Measurements from ENCODE around the gene SLC28A1. TPM values are rescaled to one million over a fixed set of nuclear protein-coding genes. Genes with fewer than 3 reads are reported as not detected.

The SLC28A1 gene
- polyA plus RNA-seq, 1 donor (not counting 4 experiments of a cell fraction or from before 2014, with no cell fraction given) = not detected

DNA sequence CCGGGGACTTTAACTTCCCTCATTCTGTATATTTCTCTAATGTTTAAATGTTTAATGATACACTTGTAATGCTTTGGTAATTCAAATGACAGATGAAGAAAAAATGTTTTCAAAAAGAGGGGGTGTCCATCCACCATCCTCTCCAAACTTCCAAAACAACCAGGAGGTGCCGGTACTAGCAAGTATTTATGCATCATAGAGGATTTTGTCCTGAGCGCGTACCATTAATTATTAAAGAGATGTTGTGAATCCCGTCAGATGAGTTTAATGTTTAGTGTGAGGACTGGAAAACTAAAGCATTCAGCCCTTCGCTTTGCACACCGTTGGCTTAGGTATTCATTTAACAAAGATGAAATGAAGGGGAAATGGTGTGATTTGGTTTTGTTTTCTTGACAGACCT is 1.3 kb downstream of the SLC28A1 start:
- Histone ChIP-seq H3K4me1 (ENCODE audit: control insufficient read depth, extremely low read depth, insufficient read depth, low read length) (no peaks in the 10 kb centered on the region), H3K9me3 (ENCODE audit: control insufficient read depth, low read depth, low read length) (no peaks in the 10 kb centered on the region), H3K4me3 (ENCODE audit: control insufficient read depth in 2 of 3, extremely low read depth in 1 of 3, insufficient read depth in 2 of 3, low read depth in 1 of 3, low read length in 3 of 3) (no peak overlapping the region), H3K4me2 (ENCODE audit: control insufficient read depth, extremely low read depth, insufficient read depth, low read depth, low read length) (no peak overlapping the region), H3K36me3 (ENCODE audit: control insufficient read depth in 2 of 2, extremely low read depth in 1 of 2, insufficient read depth in 2 of 2, low read length in 2 of 2) (no peaks in the 10 kb centered on the region), H3K9ac (ENCODE audit: control insufficient read depth, extremely low read depth, insufficient read depth, low read length) (no peak overlapping the region), H4K20me1 (ENCODE audit: control insufficient read depth, extremely low read depth, insufficient read depth, low read length) (no peaks in the 10 kb centered on the region), H2AFZ (ENCODE audit: control insufficient read depth, low read length) (no peak overlapping the region), H3K9me1 (ENCODE audit: control insufficient read depth, extremely low read depth, insufficient read depth, low read length) (no peaks in the 10 kb centered on the region), H3K79me2 (ENCODE audit: control insufficient read depth, insufficient read depth, low read length) (no peaks in the 10 kb centered on the region), H3K27ac (ENCODE audit: control insufficient read depth, insufficient read depth, low read length) (no peak overlapping the region), H3K27me3 (ENCODE audit: control insufficient read depth, extremely low read depth, insufficient read depth, low read length) (no peaks in the 10 kb centered on the region)
- dilution Hi-C loops (cut with MboI; ENCODE audit: extremely low pct_ligation_motif_present, low sequenced_read_pairs) = no loop called here
- DNase-seq (ENCODE audit: low read depth, low spot score) (no peak), FAIRE-seq (no peak)
- TF ChIP-seq, protein P1, sequence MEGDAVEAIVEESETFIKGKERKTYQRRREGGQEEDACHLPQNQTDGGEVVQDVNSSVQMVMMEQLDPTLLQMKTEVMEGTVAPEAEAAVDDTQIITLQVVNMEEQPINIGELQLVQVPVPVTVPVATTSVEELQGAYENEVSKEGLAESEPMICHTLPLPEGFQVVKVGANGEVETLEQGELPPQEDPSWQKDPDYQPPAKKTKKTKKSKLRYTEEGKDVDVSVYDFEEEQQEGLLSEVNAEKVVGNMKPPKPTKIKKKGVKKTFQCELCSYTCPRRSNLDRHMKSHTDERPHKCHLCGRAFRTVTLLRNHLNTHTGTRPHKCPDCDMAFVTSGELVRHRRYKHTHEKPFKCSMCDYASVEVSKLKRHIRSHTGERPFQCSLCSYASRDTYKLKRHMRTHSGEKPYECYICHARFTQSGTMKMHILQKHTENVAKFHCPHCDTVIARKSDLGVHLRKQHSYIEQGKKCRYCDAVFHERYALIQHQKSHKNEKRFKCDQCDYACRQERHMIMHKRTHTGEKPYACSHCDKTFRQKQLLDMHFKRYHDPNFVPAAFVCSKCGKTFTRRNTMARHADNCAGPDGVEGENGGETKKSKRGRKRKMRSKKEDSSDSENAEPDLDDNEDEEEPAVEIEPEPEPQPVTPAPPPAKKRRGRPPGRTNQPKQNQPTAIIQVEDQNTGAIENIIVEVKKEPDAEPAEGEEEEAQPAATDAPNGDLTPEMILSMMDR (optimal IDR thresholded peaks at IDR 0.05 in 1 of 3, IDR thresholded peaks at IDR 0.05 in 1 of 3, conservative IDR thresholded peaks at IDR 0.05 in 1 of 3; ENCODE audit: extremely low read depth in 1 of 3, insufficient read depth in 2 of 3, low read length in 3 of 3) = no peak
- TF ChIP-seq EZH2 (IDR thresholded peaks at IDR 0.05; ENCODE audit: low read length) = no peak

DNA sequence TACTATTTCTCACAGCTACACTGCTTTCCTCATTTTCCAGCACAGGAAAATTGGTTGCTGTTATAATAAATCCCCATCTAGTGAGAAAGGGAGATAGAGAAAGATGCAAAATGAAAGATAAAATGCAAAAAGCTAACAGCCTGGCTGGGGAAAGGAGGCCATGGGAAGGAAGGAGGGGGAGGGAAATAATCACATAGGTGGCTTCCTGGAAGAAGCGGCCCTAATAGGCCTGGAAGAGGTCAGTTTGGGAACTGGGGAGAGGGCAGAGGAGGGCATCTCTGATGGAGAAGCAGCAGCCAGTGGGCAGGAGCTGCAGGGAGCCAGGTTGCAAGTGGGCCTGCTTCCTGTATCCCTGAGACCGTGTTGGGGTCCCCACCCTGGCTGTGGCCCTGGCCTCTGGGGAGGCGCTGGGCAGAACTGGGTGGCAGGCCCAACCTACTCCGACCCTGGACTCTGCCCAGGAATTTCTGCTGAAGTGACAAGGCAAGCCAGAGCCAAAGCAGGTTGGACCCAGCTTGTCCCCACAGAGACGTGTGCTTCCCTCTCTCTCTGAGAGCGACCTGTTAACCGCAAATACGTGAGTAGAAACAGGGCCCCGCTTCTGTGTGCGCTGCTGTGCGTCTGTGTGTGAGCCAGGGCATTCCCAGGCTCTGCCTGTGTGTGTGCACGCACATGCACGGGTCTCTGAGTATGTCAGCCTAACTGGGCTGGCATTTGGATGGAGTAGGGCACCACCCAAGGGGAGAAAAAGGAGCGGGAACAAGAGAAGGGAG is 1.9 kb downstream of the SLC28A1 start:
- Histone ChIP-seq H3K4me1 (ENCODE audit: control insufficient read depth, extremely low read depth, insufficient read depth, low read length) (no peaks in the 10 kb centered on the region), H3K9me1 (ENCODE audit: control insufficient read depth, extremely low read depth, insufficient read depth, low read length) (no peaks in the 10 kb centered on the region), H3K4me3 (ENCODE audit: control insufficient read depth in 2 of 3, extremely low read depth in 1 of 3, insufficient read depth in 2 of 3, low read depth in 1 of 3, low read length in 3 of 3) (no peak overlapping the region), H3K9ac (ENCODE audit: control insufficient read depth, extremely low read depth, insufficient read depth, low read length) (no peak overlapping the region), H3K79me2 (ENCODE audit: control insufficient read depth, insufficient read depth, low read length) (no peaks in the 10 kb centered on the region), H3K27ac (ENCODE audit: control insufficient read depth, insufficient read depth, low read length) (no peak overlapping the region), H3K4me2 (ENCODE audit: control insufficient read depth, extremely low read depth, insufficient read depth, low read depth, low read length) (no peak overlapping the region), H2AFZ (ENCODE audit: control insufficient read depth, low read length) (no peak overlapping the region), H3K9me3 (ENCODE audit: control insufficient read depth, low read depth, low read length) (no peaks in the 10 kb centered on the region), H4K20me1 (ENCODE audit: control insufficient read depth, extremely low read depth, insufficient read depth, low read length) (no peaks in the 10 kb centered on the region), H3K27me3 (ENCODE audit: control insufficient read depth, extremely low read depth, insufficient read depth, low read length) (no peaks in the 10 kb centered on the region), H3K36me3 (ENCODE audit: control insufficient read depth in 2 of 2, extremely low read depth in 1 of 2, insufficient read depth in 2 of 2, low read length in 2 of 2) (no peaks in the 10 kb centered on the region)
- FAIRE-seq = no peak
- no peak for DNase-seq (ENCODE audit: low read depth, low spot score)
- dilution Hi-C loops (cut with MboI; ENCODE audit: extremely low pct_ligation_motif_present, low sequenced_read_pairs) = no loop called here
- TF ChIP-seq, protein P1 (optimal IDR thresholded peaks at IDR 0.05 in 1 of 3, IDR thresholded peaks at IDR 0.05 in 1 of 3, conservative IDR thresholded peaks at IDR 0.05 in 1 of 3; ENCODE audit: extremely low read depth in 1 of 3, insufficient read depth in 2 of 3, low read length in 3 of 3) = no peak
- no peak for TF ChIP-seq EZH2 (IDR thresholded peaks at IDR 0.05; ENCODE audit: low read length)

All from keratinocyte (primary cell).